OCI-LY7 (cell line): Measurements from ENCODE around the gene LATS1. TPM values are rescaled to one million over a fixed set of nuclear protein-coding genes. Genes with fewer than 3 reads are reported as not detected.
A peak's percentile ranks its signal among the peaks of the same experiment; 100 is the strongest.

ENCODE experiments used
- BruUV-seq: library from RNA; stranded (reverse); fragments of 400-500 nt; replicated peaks from 2 replicates; lab custom pipeline; 2021; lab: Mats Ljungman, UMichigan
- CTCF ChIA-PET: fragments of 300-600 bp; sonication (Branson Sonifier 250); formaldehyde crosslinking; loops from one replicate; lab custom pipeline; 2022; ENCODE audit warnings: antibody characterized with exemption; ENCODE audit not compliant: unreplicated experiment; lab: Charles Lee
- POLR2A ChIA-PET: fragments of 300-600 bp; sonication (Branson Sonifier 250); formaldehyde crosslinking; loops from one replicate; lab custom pipeline; 2022; ENCODE audit warnings: antibody characterized with exemption; lab: Charles Lee
- DNase-seq: peaks from one replicate; pipeline ENCODE4 v3.0.0-alpha.2; 2015; ENCODE audit warnings: low spot score
- H2AFZ ChIP-seq: fragments of 200-600 bp; sonication (generic), shearing (Covaris generic); 2 replicates; pipeline ENCODE4 v1.6.1; 2014; ENCODE audit warnings: mild to moderate bottlenecking, antibody characterized with exemption, low read length, moderate library complexity
- H3K27ac ChIP-seq: fragments of 200-600 bp; sonication (generic); 2 replicates; pipeline ENCODE4 v1.5.1; 2014; ENCODE audit warnings: mixed run types, low read depth, mild to moderate bottlenecking, moderate library complexity, low read length, inconsistent platforms; ENCODE audit not compliant: poor library complexity, severe bottlenecking
- H3K36me3 ChIP-seq: fragments of 200-600 bp; sonication (generic); 2 replicates; pipeline ENCODE4 v1.6.1; 2014; ENCODE audit warnings: mild to moderate bottlenecking, antibody characterized with exemption, low read length, moderate library complexity, mixed read lengths; ENCODE audit not compliant: insufficient read depth
- H3K4me1 ChIP-seq: fragments of 200-600 bp; sonication (generic); 2 replicates; pipeline ENCODE4 v1.5.1; 2014; ENCODE audit warnings: mild to moderate bottlenecking, low read length; ENCODE audit not compliant: insufficient read depth, poor library complexity, severe bottlenecking
- H3K4me2 ChIP-seq: fragments of 200-600 bp; sonication (generic); 2 replicates; pipeline ENCODE4 v1.6.1; 2014; ENCODE audit warnings: mild to moderate bottlenecking, low read length
- H3K4me3 ChIP-seq: fragments of 200-600 bp; sonication (generic); 2 replicates; pipeline ENCODE4 v1.5.1; 2014; ENCODE audit warnings: mild to moderate bottlenecking, low read depth, low read length; ENCODE audit not compliant: poor library complexity, severe bottlenecking
- H3K79me2 ChIP-seq: fragments of 200-600 bp; sonication (generic); 2 replicates; pipeline ENCODE4 v1.6.1; 2016; ENCODE audit warnings: low read depth, mild to moderate bottlenecking, low read length, moderate library complexity, mixed read lengths; ENCODE audit not compliant: insufficient read depth
- H3K9me2 ChIP-seq: fragments of 200-600 bp; sonication (generic); 2 replicates; pipeline ENCODE4 v1.6.1; 2016; ENCODE audit warnings: mild to moderate bottlenecking, low read length, mixed read lengths; ENCODE audit not compliant: insufficient read depth
- H3K9me3 ChIP-seq: fragments of 200-600 bp; sonication (generic); 2 replicates; pipeline ENCODE4 v1.6.1; 2014; ENCODE audit warnings: mild to moderate bottlenecking, mixed run types, low read length, mixed read lengths
- H4K20me1 ChIP-seq: fragments of 200-600 bp; sonication (generic); 2 replicates; pipeline ENCODE4 v1.6.1; 2014; ENCODE audit warnings: mild to moderate bottlenecking, antibody characterized with exemption, low read length, moderate library complexity, mixed read lengths; ENCODE audit not compliant: insufficient read depth
- EZH2phosphoT487 ChIP-seq: fragments of 200-600 bp; sonication (generic); IDR thresholded peaks from 2 replicates; pipeline ENCODE4 v1.6.1; 2018; ENCODE audit warnings: low read depth, borderline replicate concordance, mild to moderate bottlenecking, mixed run types, antibody characterized with exemption, low read length, moderate library complexity, mixed read lengths
- intact Hi-C: fragments of 100-400 bp; cut with micrococcal nuclease; formaldehyde crosslinking; loops from one replicate; pipeline ENCODE4 v1.10.0; 2022; ENCODE audit not compliant: unreplicated experiment
- total RNA-seq, 2 experiments: library from RNA; depleted of rRNA in 1 of 2; stranded (reverse); fragments of >200 nt in 1 of 2; shearing (Covaris generic) in 1 of 2; gene quantifications; 2 replicates each; pipeline ENCODE4 v1.2.3, GENCODE V29; 2014 to 2022
- TF ChIP-seq, protein P1 (sequence below): fragments of 200-600 bp; sonication (generic); conservative IDR thresholded peaks from 2 replicates; pipeline ENCODE4 v1.5.1; 2014; ENCODE audit warnings: mild to moderate bottlenecking, antibody characterized with exemption, low read length, moderate library complexity, mixed read lengths

LATS1 gene
- total RNA-seq, 2 experiments from 2014 or later = 23.1 to 30.3 TPM

DNA sequence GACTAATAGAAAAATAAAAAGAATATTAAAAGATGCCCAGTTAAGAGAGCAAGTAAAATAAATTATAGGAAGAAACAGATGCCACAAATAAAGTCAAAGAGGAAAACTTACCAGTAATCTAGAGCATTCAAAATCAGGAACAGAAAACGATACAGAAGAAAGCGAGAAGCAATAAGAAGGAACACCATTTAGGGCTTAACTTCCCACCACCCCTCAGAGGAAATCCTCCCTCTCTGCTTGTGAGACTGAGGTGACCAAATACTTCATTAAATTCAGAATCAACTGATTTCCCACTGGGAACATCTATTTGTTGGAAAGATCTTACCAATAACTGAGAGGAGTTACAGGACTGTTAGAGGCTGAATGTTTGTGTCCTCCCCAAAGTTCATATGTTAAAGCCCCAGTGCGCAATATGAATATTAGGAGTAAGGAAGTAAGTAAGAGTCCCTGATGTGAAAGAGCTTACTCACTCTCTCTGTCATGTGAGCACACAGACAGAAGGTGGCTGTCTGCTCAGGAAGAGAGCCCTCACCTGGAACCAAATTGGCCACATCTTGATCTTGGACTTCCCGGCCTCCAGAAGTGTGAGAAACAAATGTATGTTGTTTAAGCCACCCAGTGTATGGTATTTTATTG is 88.9 kb downstream of the LATS1 start:
- Histone ChIP-seq H3K4me2 (no peak overlapping the region; the same call in 1 of the 2 replicates), H3K27ac (peak overlapping the region; percentile 34), H3K4me1 (peaks cover 13% of the 10 kb centered on the region), H3K9me3 (no peaks in the 10 kb centered on the region), H2AFZ (no peak overlapping the region), H3K79me2 (no peaks in the 10 kb centered on the region), H3K9me2 (no peaks in the 10 kb centered on the region), H3K36me3 (peaks cover 70% of the 10 kb centered on the region), H3K4me3 (no peak overlapping the region), H4K20me1 (no peaks in the 10 kb centered on the region)
- ChIA-PET CTCF (interaction anchor here (0.6 kb wide), 1 partner anchor 538 kb away, joined by 3 read pairs; no protein-coding TSS in a partner anchor), POLR2A (interaction anchor here (0.8 to 1.2 kb wide), 4 partner anchors 12 to 64 kb away, joined by 3 read pairs; no protein-coding TSS in a partner anchor)
- TF ChIP-seq, protein P1, sequence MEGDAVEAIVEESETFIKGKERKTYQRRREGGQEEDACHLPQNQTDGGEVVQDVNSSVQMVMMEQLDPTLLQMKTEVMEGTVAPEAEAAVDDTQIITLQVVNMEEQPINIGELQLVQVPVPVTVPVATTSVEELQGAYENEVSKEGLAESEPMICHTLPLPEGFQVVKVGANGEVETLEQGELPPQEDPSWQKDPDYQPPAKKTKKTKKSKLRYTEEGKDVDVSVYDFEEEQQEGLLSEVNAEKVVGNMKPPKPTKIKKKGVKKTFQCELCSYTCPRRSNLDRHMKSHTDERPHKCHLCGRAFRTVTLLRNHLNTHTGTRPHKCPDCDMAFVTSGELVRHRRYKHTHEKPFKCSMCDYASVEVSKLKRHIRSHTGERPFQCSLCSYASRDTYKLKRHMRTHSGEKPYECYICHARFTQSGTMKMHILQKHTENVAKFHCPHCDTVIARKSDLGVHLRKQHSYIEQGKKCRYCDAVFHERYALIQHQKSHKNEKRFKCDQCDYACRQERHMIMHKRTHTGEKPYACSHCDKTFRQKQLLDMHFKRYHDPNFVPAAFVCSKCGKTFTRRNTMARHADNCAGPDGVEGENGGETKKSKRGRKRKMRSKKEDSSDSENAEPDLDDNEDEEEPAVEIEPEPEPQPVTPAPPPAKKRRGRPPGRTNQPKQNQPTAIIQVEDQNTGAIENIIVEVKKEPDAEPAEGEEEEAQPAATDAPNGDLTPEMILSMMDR = no peak; the same call in 1 of the 2 replicates
- no peak for TF ChIP-seq EZH2phosphoT487
- DNase-seq = no peak
- intact Hi-C loops = no loop called here
- BruUV-seq = no TSS peak

DNA sequence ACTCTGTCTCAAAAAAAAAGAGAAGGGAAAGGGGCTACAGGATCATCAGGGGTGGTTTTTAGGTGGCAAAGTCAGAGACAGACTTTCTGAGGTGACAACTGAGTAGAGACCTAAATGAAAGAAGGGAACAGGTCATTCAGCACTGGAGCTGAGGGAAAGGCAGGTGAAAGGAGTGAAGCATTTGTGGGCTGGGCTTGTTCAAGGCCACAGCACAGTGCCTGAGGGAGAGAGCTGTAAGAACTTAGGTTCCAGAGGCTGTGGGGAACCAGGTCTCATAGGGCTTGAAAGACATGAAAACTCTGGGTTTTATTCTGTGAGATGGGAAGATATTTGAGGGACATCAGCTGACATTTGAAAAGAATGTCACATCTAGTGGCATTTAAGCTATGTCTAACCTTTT is 90.2 kb downstream of the LATS1 start:
- H3K4me2 ChIP-seq = no peak overlapping the region
- no peak overlapping the region for H3K4me3 ChIP-seq
- TF ChIP-seq EZH2phosphoT487 = no peak
- TF ChIP-seq, protein P1 = no peak
- DNase-seq = no peak
- H3K27ac ChIP-seq = no peak overlapping the region
- H3K9me3 ChIP-seq = no peaks in the 10 kb centered on the region
- CTCF ChIA-PET = no interaction called here
- intact Hi-C loops = no loop called here
- H3K4me1 ChIP-seq = peaks cover 13% of the 10 kb centered on the region
- no peaks in the 10 kb centered on the region for H3K79me2 ChIP-seq
- H3K36me3 ChIP-seq = peaks cover 71% of the 10 kb centered on the region
- H2AFZ ChIP-seq = no peak overlapping the region
- POLR2A ChIA-PET = interaction anchor here (0.7 to 1.1 kb wide), 2 partner anchors 33 to 681 kb away, joined by 3 to 4 read pairs; no protein-coding TSS in a partner anchor
- H4K20me1 ChIP-seq = no peaks in the 10 kb centered on the region
- no TSS peak for BruUV-seq
- no peaks in the 10 kb centered on the region for H3K9me2 ChIP-seq

DNA sequence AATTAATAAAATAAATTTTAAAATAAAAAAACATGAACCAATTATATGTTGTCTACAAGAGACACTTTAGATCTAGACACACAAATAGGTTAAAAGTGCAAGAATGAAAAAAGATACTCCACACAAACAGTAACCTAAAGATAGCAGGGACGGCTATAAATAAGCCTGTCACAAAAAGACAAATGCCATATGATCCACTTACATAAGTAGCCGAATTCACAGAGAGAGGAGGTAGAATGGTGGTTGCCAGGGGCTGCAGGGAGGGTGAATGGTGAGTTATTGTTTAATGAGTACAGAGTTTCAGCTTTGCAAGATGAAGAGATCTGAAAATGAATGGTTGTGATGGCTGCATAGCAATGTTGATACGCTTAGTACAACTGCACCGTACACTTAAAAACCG is 102.1 kb downstream of the LATS1 start:
- BruUV-seq = no TSS peak
- Histone ChIP-seq H4K20me1 (no peaks in the 10 kb centered on the region), H3K36me3 (peaks cover 62% of the 10 kb centered on the region), H3K4me3 (no peak overlapping the region), H3K9me2 (no peaks in the 10 kb centered on the region), H3K79me2 (peaks cover 10% of the 10 kb centered on the region; the same call in 1 of the 2 replicates), H3K27ac (no peak overlapping the region), H2AFZ (no peak overlapping the region), H3K9me3 (peaks cover 9% of the 10 kb centered on the region; the same call in 1 of the 2 replicates), H3K4me2 (no peak overlapping the region), H3K4me1 (no peaks in the 10 kb centered on the region)
- TF ChIP-seq, protein P1 = no peak
- no peak for TF ChIP-seq EZH2phosphoT487
- no peak for DNase-seq
- ChIA-PET CTCF (no interaction called here), POLR2A (no interaction called here)
- intact Hi-C loops = no loop called here
